ENCODE results near the gene TM4SF1.

GRCh38 chr3:149339931-149340309 lies 37.5 kb downstream of the TM4SF1 start:
- TF ChIP-seq CTCF (IDR thresholded peaks at IDR 0.05): no peak
- no peak for TF ChIP-seq POLR2A (IDR thresholded peaks at IDR 0.05)

Data from vagina (tissue), 2 donors.